Measurements from ENCODE around the gene LRRC4C.

DNA sequence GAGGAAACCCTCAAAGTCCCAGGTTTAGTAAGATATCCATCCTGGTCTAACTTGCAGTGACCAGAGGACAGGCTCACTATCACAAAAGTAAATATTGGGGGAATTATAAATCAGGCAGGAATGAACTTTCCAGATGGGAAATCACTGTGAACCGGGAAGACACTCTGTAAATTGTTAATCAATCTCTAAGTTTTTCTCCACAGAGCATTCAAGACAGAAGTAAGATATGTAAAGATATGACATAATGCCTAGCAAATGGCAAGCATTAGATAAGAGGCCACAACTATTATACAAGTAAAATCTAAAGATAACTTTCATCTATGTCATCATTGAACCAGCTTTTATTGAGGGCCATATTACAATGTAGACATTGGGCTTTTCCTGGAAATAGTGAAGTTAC is 35.3 kb upstream of the LRRC4C start:
- TF ChIP-seq POLR2AphosphoS5 (IDR thresholded peaks at IDR 0.05; ENCODE audit: low read depth, low read length) (no peak), POLR2A (IDR thresholded peaks at IDR 0.05; ENCODE audit: low read depth, low read length) (no peak), TAF1 (IDR thresholded peaks at IDR 0.05; ENCODE audit: borderline replicate concordance, low read depth, low read length) (no peak)

Data from GM12892 (cell line).